ENCODE data around the gene MATN1. TPM values are rescaled to one million over a fixed set of nuclear protein-coding genes. Genes with fewer than 3 reads are reported as not detected.

MATN1 gene
- polyA plus RNA-seq, 4 donors = 0.13 to 0.24 (median 0.18) TPM

GRCh38 chr1:30734106-30734505 lies 10.7 kb upstream of the MATN1 start:
- DNase-seq (ENCODE audit: low read depth in 4 of 4, low spot score in 3 of 4) = no peak

DNA sequence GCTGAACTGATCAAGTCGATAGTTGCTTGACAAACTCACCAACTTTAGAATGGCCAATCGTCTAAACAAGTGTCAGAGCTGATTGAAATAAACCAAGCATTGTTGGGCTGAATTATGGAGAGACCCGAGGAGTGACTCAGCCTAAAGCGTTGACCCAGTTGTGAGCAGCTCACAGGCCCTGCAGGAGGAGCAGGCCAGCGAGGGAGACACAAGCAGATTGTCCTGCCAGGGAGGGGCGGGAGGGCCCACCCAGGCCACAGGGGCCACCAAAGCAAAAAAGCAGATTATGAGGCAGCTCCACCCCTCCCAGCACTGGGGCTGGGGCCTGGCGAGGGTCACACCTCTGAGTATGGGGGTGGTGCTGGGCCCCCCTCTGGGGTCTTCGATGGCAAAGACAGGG lies 10.1 kb upstream of the MATN1 start:
- DNase-seq (ENCODE audit: low read depth in 4 of 4, low spot score in 3 of 4) = no peak

GRCh38 chr1:30732277-30732996 lies 9.1 kb upstream of the MATN1 start:
- no peak for DNase-seq (ENCODE audit: low read depth in 4 of 4, low spot score in 3 of 4)

DNA sequence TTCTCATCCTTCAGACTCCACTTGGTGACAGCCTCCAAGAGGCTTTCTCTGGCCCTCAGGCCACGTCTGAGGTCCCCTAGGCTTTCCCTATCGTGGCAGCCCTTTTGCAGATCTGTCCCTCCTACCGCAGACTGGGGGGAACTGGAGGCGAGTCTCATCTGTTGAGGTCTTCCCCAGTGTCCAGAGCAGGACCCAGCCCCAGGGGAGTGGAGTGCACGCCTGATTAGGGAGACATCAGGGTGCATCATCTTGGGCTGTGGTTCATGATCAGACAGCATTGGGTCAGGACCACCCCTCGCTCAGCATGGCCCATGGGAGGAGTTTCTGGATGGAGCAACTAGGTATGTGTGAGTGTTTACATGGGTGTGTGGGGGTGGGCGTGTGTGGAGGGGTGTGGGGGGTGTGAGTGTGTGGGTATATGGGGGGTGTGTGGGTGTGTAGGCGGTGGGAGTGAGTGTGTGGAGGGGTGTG lies 8.5 kb upstream of the MATN1 start:
- no peak for DNase-seq (ENCODE audit: low read depth in 4 of 4, low spot score in 3 of 4)

DNA sequence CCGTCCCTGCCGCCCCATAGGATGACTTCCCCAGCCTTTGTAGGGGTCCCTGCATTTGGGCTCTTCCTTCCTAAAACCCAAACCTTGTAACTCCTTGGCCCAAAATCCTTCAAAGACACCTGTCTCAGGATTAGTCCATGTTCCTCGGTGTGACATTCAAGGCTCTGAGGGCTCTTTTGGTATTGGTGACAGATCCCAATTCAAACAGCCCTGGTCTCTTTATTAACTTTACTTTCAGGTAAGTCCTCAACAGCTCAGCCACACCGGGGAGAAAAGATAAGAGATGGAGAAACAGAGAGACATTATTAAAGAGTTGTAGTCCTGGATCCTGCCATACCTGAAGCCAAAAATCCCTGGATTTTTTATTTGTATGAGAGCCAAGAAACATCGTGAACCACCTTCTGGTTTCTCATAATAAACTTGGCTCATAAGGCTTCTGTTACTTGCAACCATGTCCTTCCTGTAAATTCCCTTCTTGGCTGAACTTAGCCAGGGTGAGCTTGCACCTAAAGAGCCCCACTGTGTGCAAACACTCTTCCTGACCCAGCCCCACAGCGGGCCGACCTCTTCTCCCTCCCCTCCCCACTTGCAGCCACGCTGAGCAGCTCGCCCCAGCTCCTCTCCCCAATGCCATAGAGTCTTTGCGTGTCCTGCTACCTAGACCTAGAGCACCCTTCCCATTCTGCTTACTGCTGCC lies 7.9 kb upstream of the MATN1 start:
- DNase-seq (ENCODE audit: low read depth in 4 of 4, low spot score in 3 of 4) = no peak

DNA sequence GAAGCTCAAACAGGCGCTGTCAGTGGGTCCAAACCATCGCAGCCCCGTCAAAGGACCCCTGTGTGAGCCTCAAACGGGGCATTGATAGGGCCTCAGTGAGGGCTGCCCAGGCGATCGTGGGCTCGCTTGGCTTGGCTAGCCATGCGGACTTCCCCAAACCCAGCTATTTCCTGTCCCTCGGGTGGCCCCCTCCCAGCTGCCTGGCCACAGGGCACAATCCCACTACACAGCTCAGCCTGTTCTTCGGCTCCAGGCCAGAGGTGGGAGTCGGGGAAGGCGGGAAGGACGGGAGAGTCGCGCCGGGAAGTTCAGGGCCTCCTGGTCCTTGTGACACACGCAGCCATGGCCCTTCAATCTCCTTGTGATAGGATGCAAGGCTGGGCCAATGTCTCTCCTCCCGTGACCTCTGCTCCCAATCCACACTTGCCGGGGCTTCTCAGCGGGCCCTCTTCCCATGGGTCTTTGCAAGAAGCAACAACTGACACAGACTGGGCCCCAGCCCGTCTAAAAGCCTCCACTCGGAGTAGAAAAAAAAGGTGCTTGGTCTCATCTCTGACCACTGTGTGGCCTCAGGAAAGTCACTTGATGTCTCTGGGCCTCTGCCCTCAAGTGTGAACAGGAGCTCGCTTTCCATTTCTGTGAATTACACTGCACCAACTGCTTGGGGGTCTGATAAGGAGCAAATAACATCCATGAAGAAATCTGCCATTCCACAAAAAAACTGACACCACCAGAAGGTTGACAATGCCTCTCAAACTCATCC lies 7.1 kb upstream of the MATN1 start:
- DNase-seq (ENCODE audit: low read depth in 4 of 4, low spot score in 3 of 4) = peak in 1 of 4 donors; percentile 43

- no peak for DNase-seq (ENCODE audit: low read depth in 4 of 4, low spot score in 3 of 4)
Observed at GRCh38 chr1:30729901-30730300, 6.5 kb upstream of the MATN1 start.

DNA sequence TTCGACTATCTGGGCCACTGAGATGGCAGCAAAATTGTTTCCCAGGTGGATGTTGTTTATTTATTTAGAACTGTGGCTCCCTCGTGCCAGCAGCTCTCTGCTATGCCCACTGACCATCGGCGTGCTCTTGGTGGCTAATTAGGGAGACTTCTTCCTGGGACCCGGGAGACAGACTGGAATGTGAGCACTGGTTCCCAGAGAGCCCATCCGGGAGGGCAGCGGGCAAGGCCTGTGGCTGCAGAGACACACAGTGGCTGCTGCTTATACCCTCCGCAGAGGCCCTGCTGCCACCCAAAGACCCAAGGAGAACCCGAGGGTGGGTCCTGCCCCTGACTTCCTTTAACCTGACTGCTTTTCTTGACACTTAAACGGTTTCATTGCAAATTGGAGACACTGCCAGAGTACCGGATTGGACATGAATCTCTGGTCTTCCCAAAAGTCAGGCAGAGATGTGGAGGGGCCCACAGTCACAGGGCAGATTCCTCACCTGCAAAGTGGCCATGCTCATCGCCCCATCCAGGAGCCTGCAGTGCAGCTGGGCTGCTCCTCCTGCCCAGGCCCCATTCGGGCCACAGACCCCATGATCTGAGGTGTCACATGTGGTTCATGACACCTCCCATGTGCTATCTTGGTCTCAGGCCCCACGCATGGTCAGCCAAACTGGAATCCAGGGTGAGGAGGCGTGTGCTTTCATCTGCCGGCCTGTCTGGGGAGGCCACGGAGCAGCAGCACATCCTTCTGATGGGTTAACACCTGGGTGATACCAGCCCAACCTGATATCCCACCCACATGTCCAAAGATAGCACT lies 5.7 kb upstream of the MATN1 start:
- DNase-seq (ENCODE audit: low read depth in 4 of 4, low spot score in 3 of 4) = no peak

DNA sequence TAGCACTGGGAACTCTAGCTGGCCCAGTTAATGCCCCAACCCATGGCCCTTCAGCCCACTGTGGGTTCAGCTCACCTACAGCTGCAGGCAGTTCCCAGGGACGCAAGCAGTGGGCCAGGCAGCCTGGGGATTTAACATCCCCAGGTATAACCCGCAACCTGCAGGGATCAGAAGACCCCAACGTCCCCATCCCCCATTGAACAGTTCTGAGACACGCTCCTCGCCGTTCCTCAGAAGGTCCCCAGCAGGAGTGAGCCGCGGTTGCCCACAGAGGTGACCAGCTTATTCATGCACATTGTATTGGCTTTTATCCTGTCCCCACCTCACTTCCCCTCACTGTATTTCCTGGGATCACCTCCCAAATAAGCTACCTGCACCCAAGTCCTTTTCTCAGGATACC lies 5.0 kb upstream of the MATN1 start:
- no peak for DNase-seq (ENCODE audit: low read depth in 4 of 4, low spot score in 3 of 4)

DNA sequence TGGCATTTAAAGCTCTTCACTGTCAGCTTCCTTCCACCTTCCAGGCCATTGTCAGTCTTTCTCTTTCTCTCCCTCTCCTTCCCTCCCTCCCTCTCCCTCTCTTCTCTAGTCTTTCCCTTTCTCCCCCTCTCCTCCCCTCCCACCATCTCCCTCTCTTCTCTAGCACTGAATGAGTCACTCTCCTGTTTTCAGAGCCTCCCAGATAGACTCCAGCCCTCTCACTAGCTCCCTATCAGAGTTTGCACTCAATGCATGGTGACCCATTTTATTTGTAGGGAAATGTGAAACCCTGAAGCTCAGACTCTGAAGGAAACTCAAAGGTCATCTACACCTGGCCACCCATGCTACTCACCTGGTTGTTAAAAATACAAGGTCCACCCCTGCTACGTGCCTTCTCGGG lies 4.4 kb upstream of the MATN1 start:
- DNase-seq (ENCODE audit: low read depth in 4 of 4, low spot score in 3 of 4) = no peak

- no peak for DNase-seq (ENCODE audit: low read depth in 4 of 4, low spot score in 3 of 4)
Observed at GRCh38 chr1:30726773-30727684, 3.6 kb upstream of the MATN1 start.

DNA sequence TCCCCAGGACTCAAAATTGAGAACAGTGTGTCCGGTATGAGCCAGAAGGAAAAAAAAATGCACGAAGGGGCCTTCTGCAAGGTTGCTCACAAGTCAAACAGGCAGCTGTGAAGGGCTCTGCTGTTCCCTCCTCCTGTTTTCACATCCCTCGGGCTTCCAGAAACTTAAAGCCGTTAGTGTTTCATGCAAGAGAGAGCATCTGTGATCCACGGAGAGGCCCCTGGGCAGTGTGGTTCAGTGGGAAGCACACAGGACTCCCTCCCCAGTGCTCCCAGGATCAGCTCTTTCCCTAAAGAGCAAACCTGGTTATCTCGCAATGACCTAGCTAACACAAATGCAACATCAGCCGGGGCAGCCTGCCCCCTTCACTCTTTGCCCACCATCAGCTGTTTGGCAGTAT lies 2.9 kb upstream of the MATN1 start:
- DNase-seq (ENCODE audit: low read depth in 4 of 4, low spot score in 3 of 4) = no peak

- no peak for DNase-seq (ENCODE audit: low read depth in 4 of 4, low spot score in 3 of 4)
Observed at GRCh38 chr1:30725450-30726095, 2.2 kb upstream of the MATN1 start.

- no peak for DNase-seq (ENCODE audit: low read depth in 4 of 4, low spot score in 3 of 4)
Observed at GRCh38 chr1:30724655-30725421, 1.5 kb upstream of the MATN1 start.

DNA sequence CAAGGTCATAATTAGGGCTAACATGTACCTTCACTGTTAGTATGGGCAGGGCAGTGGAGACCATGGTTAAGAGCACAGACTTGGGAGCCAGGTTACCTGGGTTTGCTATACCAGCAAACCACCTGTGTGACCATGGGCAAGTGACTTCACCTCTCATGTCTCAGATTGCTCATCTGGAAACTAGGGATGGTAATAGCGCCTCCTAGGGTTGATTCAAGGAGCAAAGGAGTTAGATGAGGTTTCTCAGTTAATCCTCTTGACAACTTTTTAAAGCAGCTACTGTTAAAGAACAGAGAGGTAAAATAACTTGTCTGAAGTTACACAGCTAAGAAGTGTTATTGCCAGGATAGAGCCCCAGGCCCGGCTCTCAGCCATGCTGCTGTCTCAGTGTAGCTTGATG lies 790 bp upstream of the MATN1 start:
- no peak for DNase-seq (ENCODE audit: low read depth in 4 of 4, low spot score in 3 of 4)

DNA sequence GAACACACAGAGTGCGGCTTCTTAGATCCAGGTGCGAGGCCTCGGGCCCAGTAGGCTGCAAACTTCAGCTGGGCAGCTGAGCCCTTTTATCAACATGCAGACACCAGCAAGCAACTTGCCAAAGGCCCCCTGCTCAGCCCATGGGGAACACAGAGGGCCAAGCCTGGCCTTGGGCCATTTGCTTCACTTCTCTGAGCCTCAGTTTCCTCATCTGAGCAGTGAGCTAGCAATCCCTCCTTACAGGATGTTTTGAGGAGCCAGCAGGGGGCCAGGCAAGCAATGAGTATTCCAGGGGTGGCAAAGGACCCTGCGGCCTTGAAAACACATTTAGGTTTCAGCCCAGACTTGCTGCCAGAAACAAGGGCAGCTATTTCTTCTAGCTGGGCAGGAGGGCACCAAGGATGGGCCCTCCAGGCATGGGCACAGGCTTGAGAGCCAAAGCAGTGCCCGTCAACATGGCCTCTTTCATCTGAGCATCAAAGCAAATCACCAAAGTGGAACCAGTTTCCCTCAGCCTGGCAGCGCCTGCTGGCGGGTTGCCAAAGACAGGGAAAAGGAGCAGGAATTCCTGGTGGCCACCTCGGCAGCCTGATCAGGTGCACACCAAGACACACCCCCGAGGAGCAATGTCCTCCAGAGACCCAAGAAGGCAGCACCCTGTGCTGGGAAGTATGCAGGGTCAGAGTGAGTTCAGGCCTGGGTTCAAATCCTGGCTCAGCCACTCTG lies 1.4 kb downstream of the MATN1 start:
- peak; percentile 32 to 66 (median 48) for DNase-seq (ENCODE audit: low read depth in 4 of 4, low spot score in 3 of 4)

DNA sequence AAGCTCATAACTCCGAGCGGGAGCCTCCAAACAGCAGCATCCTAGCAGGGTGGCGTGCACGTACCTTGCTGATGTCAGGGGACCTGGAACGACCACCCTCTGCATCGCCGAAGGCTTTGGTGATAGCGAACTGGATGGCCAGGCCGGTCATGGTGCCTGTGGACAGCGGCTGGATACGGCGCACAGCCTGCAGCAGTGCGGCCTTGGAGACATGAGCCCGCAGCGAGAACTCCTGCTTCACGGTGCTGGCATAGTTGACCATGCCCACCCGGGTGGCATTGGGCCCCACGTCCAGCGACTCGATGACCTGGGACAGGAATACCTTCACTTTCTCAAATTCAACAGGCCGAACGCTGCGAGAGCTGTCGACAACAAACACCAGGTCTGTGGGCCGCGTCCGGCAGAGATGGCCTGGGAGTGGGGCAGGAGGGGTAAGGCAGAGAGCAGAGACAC lies 2.0 kb downstream of the MATN1 start:
- no peak for DNase-seq (ENCODE audit: low read depth in 4 of 4, low spot score in 3 of 4)

Data from right renal pelvis (tissue), 4 donors.